ENCODE results near the gene UQCRQ. TPM values are rescaled to one million over a fixed set of nuclear protein-coding genes. Genes with fewer than 3 reads are reported as not detected.
A peak's percentile ranks its signal among the peaks of the same experiment; 100 is the strongest.

Gene UQCRQ
- total RNA-seq, 1 experiment from 2014 or later, result 306 TPM

DNA sequence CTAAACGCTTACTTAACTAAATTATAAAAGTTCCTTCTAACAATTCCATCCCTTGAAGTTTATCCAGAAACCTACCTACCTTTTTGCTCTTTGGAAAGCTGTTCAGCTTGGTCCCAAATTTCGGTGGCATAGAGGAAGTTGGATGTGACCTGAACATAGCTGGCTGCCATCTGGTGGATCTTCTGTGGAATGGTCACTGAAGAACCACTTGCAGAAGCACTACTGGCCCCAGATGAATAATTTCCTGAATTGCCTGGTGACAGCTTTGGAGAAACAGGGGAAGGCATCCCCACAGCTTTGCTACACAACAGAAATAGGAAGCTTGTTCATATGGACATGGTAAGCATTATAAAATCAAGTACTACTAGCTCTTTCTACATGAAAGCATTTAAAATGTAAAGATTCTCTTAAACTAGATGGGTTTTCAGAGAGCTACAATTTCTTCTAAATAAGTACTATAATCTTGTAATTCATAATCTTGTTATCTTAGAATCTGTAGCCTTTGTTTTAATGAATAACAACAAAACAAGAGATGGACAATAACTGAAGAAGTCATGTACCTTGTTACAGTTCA, 16.9 kb downstream of the UQCRQ start:
- Mint-ChIP-seq H3K36me3 (ENCODE audit: insufficient read depth in 1 of 3, low read depth in 3 of 3) (peaks cover 23 to 83% (median 82%) of the 10 kb centered on the region in 3 experiments; a peak in 6 of 7 replicates), H3K4me1 (peaks cover 0 to 2% of the 10 kb centered on the region in 2 experiments; a peak in 1 of 4 replicates), H3K27me3 (ENCODE audit: low read depth) (no peaks in the 10 kb centered on the region), H3K27ac (no peak overlapping the region), H3K9me3 (no peaks in the 10 kb centered on the region), H3K4me3 (no peak overlapping the region)
- Histone ChIP-seq H3K14ac (ENCODE audit: insufficient read depth, low read length) (no peak overlapping the region), H3K27ac (ENCODE audit: insufficient read length, low read depth, low read length) (no peak overlapping the region), H2AK5ac (ENCODE audit: insufficient read length, low read length) (no peak overlapping the region), H3K4me2 (ENCODE audit: insufficient read depth, insufficient read length, low read length) (no peak overlapping the region), H4K8ac (replicated peaks; ENCODE audit: insufficient read length, low read depth, low read length) (no peak overlapping the region), H4K5ac (ENCODE audit: insufficient read length, low read depth, low read length) (no peak overlapping the region), H3K27me3 (ENCODE audit: insufficient read depth, low read length) (no peaks in the 10 kb centered on the region), H3T11ph (ENCODE audit: low read length) (no peak overlapping the region), H3K4ac (ENCODE audit: low read depth, low read length) (no peak overlapping the region), H2BK20ac (ENCODE audit: low read depth, low read length, poor library complexity, severe bottlenecking) (no peak overlapping the region), H2BK5ac (ENCODE audit: insufficient read length, low read length) (no peak overlapping the region), H2BK15ac (ENCODE audit: low read depth, low read length) (no peak overlapping the region), H3K18ac (ENCODE audit: insufficient read length, low read depth, low read length) (no peak overlapping the region), H3K56ac (ENCODE audit: insufficient read length, low read depth, low read length) (no peak overlapping the region), H3K79me1 (ENCODE audit: insufficient read depth, low read depth, low read length, poor library complexity, severe bottlenecking) (no peaks in the 10 kb centered on the region), H3K23me2 (ENCODE audit: insufficient read length, low read depth, low read length, poor library complexity, severe bottlenecking) (no peaks in the 10 kb centered on the region), H2BK12ac (ENCODE audit: insufficient read length, low read depth, low read length) (no peak overlapping the region), H2AFZ (ENCODE audit: low read length) (no peak overlapping the region), H2BK120ac (ENCODE audit: low read depth, low read length, poor library complexity, severe bottlenecking) (no peak overlapping the region), H3K9ac (ENCODE audit: extremely low read depth, insufficient read length, low read length) (no peak overlapping the region), H3K79me2 (ENCODE audit: insufficient read depth, low read length) (no peaks in the 10 kb centered on the region), H4K91ac (ENCODE audit: insufficient read length, low read depth, low read length) (no peak overlapping the region), H3K4me1 (ENCODE audit: insufficient read depth, low read length) (no peaks in the 10 kb centered on the region), H3K9me3 (ENCODE audit: control insufficient read depth, low read depth, low read length) (no peaks in the 10 kb centered on the region), H4K20me1 (ENCODE audit: control insufficient read depth, insufficient read depth, insufficient read length) (no peaks in the 10 kb centered on the region), H3K23ac (ENCODE audit: insufficient read length, low read depth, low read length) (no peak overlapping the region)
- 100% methylated on average over 1 of the region's 2 CpGs for WGBS (ENCODE audit: extremely low coverage, insufficient read length, low lambda C conversion rate)
- TF ChIP-seq, protein P1, sequence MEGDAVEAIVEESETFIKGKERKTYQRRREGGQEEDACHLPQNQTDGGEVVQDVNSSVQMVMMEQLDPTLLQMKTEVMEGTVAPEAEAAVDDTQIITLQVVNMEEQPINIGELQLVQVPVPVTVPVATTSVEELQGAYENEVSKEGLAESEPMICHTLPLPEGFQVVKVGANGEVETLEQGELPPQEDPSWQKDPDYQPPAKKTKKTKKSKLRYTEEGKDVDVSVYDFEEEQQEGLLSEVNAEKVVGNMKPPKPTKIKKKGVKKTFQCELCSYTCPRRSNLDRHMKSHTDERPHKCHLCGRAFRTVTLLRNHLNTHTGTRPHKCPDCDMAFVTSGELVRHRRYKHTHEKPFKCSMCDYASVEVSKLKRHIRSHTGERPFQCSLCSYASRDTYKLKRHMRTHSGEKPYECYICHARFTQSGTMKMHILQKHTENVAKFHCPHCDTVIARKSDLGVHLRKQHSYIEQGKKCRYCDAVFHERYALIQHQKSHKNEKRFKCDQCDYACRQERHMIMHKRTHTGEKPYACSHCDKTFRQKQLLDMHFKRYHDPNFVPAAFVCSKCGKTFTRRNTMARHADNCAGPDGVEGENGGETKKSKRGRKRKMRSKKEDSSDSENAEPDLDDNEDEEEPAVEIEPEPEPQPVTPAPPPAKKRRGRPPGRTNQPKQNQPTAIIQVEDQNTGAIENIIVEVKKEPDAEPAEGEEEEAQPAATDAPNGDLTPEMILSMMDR (conservative IDR thresholded peaks at IDR 0.05), result peak; percentile 70
- DNase-seq, result peak; percentile 40

Data from H9 (cell line).